ENCODE data around the gene DUSP15. TPM values are rescaled to one million over a fixed set of nuclear protein-coding genes. Genes with fewer than 3 reads are reported as not detected.
A peak's percentile ranks its signal among the peaks of the same experiment; 100 is the strongest.

Gene DUSP15
- polyA plus RNA-seq, 3 donors, result not detected

DNA sequence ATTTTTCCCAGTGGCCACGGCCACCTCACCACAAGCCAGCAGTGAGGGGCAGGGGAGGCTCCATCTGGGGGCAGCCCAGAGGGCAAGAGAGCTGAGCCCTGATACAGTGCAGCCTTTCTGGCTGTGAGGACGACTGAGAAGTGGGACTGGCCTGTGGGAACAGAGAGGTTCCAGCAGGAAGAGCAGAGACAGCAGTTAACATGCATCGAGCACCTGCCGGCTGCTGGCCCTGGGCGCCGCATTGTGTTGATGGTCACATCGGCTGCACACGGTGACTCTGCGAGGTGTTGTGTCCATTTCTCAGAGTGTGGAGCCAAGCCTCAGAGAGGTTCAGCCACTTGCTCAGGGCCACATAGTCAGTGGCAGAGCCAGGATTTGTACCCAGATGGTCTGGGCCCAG, 34.8 kb downstream of the DUSP15 start:
- no peaks in the 10 kb centered on the region for H3K4me1 Mint-ChIP-seq
- no peaks in the 10 kb centered on the region for H3K9me3 Mint-ChIP-seq
- Histone ChIP-seq H2AFZ (ENCODE audit: insufficient read depth, low read depth, low read length, poor library complexity, severe bottlenecking) (no peak overlapping the region), H3K4me2 (replicated peaks; ENCODE audit: extremely low read depth, low read length, poor library complexity, severe bottlenecking) (peak overlapping the region; percentile 63), H3K36me3 (replicated peaks in 1 of 2; ENCODE audit: control insufficient read depth in 1 of 2, insufficient read depth in 2 of 2, low read length in 2 of 2) (no peaks in the 10 kb centered on the region), H3K4me1 (ENCODE audit: control insufficient read depth in 1 of 2, insufficient read depth in 2 of 2, low read length in 2 of 2) (peaks cover 42 to 50% of the 10 kb centered on the region in 2 donors), H3K9me3 (replicated peaks in 1 of 2; ENCODE audit: control insufficient read depth in 1 of 2, insufficient read depth in 1 of 2, low read length in 2 of 2) (no peaks in the 10 kb centered on the region), H3K9ac (ENCODE audit: insufficient read depth, low read length, poor library complexity, severe bottlenecking) (peak overlapping the region; percentile 32), H4K20me1 (ENCODE audit: insufficient read depth, low read length) (no peaks in the 10 kb centered on the region), H3K27ac (ENCODE audit: low read depth in 1 of 2, low read length in 2 of 2) (peak overlapping the region in 1 of 2 donors; percentile 45), H3K79me2 (ENCODE audit: insufficient read depth, low read length) (no peaks in the 10 kb centered on the region), H3K27me3 (ENCODE audit: control insufficient read depth in 2 of 2, insufficient read depth in 2 of 2, low read length in 2 of 2) (peaks cover 0 to 42% of the 10 kb centered on the region in 2 donors), H3K4me3 (replicated peaks in 1 of 3; ENCODE audit: low read depth in 2 of 3, low read length in 3 of 3) (peak overlapping the region in 1 of 3 experiments; percentile 54)
- intact Hi-C loops (cut with micrococcal nuclease), result no loop called here
- H3K36me3 Mint-ChIP-seq, result peaks cover 0 to 2% of the 10 kb centered on the region in 2 donors
- TF ChIP-seq CTCF (IDR thresholded peaks at IDR 0.05), result no peak
- H3K4me3 Mint-ChIP-seq, result peak overlapping the region in 1 of 2 donors; percentile 30
- no peak for DNase-seq
- peaks cover 12 to 45% (median 36%) of the 10 kb centered on the region in 3 donors for H3K27me3 Mint-ChIP-seq (ENCODE audit: low read depth in 3 of 3)
- WGBS (ENCODE audit: insufficient coverage), result 58% methylated on average over 8 of the region's 9 CpGs
- peak overlapping the region in 3 of 7 donors; percentile 8 to 35 (median 19) for H3K27ac Mint-ChIP-seq

DNA sequence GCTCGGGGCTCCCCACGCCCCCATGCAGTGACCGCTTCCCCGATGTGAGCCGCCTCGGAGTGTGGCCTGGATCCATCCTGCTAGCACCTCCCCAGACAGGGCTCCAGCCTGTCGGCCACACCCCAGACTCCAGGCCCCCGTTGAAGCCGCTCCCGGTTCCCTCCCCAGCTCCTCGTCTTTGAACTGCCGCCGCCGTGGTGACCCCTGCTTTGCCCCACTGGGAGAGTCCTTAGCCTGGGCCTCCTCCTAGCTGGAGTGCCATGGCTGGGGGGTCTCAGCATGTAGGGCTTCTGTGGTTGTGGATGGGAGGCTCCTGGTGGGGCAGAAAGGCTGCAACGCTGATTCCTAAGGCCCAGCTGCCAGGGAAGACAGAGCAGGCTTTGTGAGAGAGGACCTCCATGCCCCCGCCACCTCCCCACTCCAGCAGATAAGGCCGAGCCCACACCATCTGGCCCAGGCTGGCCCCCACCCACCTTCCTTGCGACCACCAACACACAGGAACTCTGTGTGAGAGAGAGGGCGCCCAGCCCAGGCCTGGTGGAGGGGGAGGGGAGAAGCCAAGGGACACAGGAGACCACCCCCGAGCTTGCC, 36.3 kb downstream of the DUSP15 start:
- H3K4me1 ChIP-seq (ENCODE audit: control insufficient read depth in 1 of 2, insufficient read depth in 2 of 2, low read length in 2 of 2), result peaks cover 40 to 41% of the 10 kb centered on the region in 2 donors
- H3K27ac ChIP-seq (ENCODE audit: low read depth in 1 of 2, low read length in 2 of 2), result no peak overlapping the region
- no peak overlapping the region for H2AFZ ChIP-seq (ENCODE audit: insufficient read depth, low read depth, low read length, poor library complexity, severe bottlenecking)
- H3K27me3 ChIP-seq (ENCODE audit: control insufficient read depth in 2 of 2, insufficient read depth in 2 of 2, low read length in 2 of 2), result peaks cover 0 to 38% of the 10 kb centered on the region in 2 donors
- peaks cover 0 to 1% (median 0%) of the 10 kb centered on the region in 7 donors for H3K9me3 Mint-ChIP-seq
- no peaks in the 10 kb centered on the region for H3K4me1 Mint-ChIP-seq
- H4K20me1 ChIP-seq (ENCODE audit: insufficient read depth, low read length), result no peaks in the 10 kb centered on the region
- H3K4me3 ChIP-seq (replicated peaks in 1 of 3; ENCODE audit: low read depth in 2 of 3, low read length in 3 of 3), result no peak overlapping the region
- H3K79me2 ChIP-seq (ENCODE audit: insufficient read depth, low read length), result no peaks in the 10 kb centered on the region
- H3K36me3 ChIP-seq (replicated peaks in 1 of 2; ENCODE audit: control insufficient read depth in 1 of 2, insufficient read depth in 2 of 2, low read length in 2 of 2), result no peaks in the 10 kb centered on the region
- H3K4me3 Mint-ChIP-seq, result no peak overlapping the region
- H3K36me3 Mint-ChIP-seq, result peaks cover 0 to 2% of the 10 kb centered on the region in 2 donors
- no peak for TF ChIP-seq CTCF (IDR thresholded peaks at IDR 0.05)
- no peaks in the 10 kb centered on the region for H3K9me3 ChIP-seq (replicated peaks in 1 of 2; ENCODE audit: control insufficient read depth in 1 of 2, insufficient read depth in 1 of 2, low read length in 2 of 2)
- no peak overlapping the region for H3K4me2 ChIP-seq (replicated peaks; ENCODE audit: extremely low read depth, low read length, poor library complexity, severe bottlenecking)
- intact Hi-C loops (cut with micrococcal nuclease), result no loop called here
- H3K9ac ChIP-seq (ENCODE audit: insufficient read depth, low read length, poor library complexity, severe bottlenecking), result no peak overlapping the region
- no peak overlapping the region for H3K27ac Mint-ChIP-seq
- 90% methylated on average over 9 of the region's 20 CpGs for WGBS (ENCODE audit: insufficient coverage)
- H3K27me3 Mint-ChIP-seq (ENCODE audit: low read depth in 3 of 3), result peaks cover 12 to 42% (median 34%) of the 10 kb centered on the region in 3 donors
- DNase-seq, result no peak

Measured in CD14-positive monocyte (primary cell).